GM12878 (cell line): ENCODE results near the gene SPPL2B. TPM values are rescaled to one million over a fixed set of nuclear protein-coding genes. Genes with fewer than 3 reads are reported as not detected.
A peak's percentile ranks its signal among the peaks of the same experiment; 100 is the strongest.

ENCODE experiments used
- ATF7 ChIP-seq: fragments of 450-650 bp; IDR thresholded peaks from 2 replicates; pipeline ENCODE4 v1.6.1; 2016; ENCODE audit warnings: low read depth, mild to moderate bottlenecking
- DPF2 ChIP-seq: fragments of 450-650 bp; IDR thresholded peaks from 2 replicates; pipeline ENCODE4 v1.6.1; 2017; ENCODE audit warnings: mild to moderate bottlenecking
- EP300 ChIP-seq, 2 experiments: fragments of 150-350 bp in 1 of 2; IDR thresholded peaks; 2 replicates each; pipeline ENCODE4 v1.6.1; 2011 to 2012; ENCODE audit warnings: low read depth in 2 of 2, low read length in 2 of 2, borderline replicate concordance in 1 of 2, improper control_type of control experiment in 1 of 2, inconsistent platforms in 1 of 2; ENCODE audit not compliant: control insufficient read depth in 1 of 2
- ETV6 ChIP-seq, 2 experiments: fragments of 450-650 bp in 1 of 2; IDR thresholded peaks in 1 of 2; conservative IDR thresholded peaks in 1 of 2; 2 replicates each; pipeline ENCODE4 v1.6.1; 2014; ENCODE audit warnings: antibody characterized with exemption in 1 of 2, borderline replicate concordance in 1 of 2, low read depth in 1 of 2, mild to moderate bottlenecking in 1 of 2, moderate library complexity in 1 of 2
- EZH2 ChIP-seq: IDR thresholded peaks from 2 replicates; pipeline ENCODE4 v1.6.1; 2012; ENCODE audit warnings: low read depth, mild to moderate bottlenecking, control low read depth, inconsistent platforms, low read length, borderline replicate concordance; ENCODE audit not compliant: control insufficient read depth
- GABPA ChIP-seq: IDR thresholded peaks from 2 replicates; pipeline ENCODE4 v1.6.1; 2014; ENCODE audit warnings: antibody characterized with exemption, low read depth, mild to moderate bottlenecking, inconsistent platforms
- IRF3 ChIP-seq: fragments of 450-650 bp; IDR thresholded peaks from 2 replicates; pipeline ENCODE4 v1.6.1; 2014; ENCODE audit warnings: mild to moderate bottlenecking
- IRF4 ChIP-seq: IDR thresholded peaks from 2 replicates; pipeline ENCODE4 v1.6.1; 2011; ENCODE audit warnings: low read depth, low read length
- MEF2B ChIP-seq: fragments of 450-650 bp; IDR thresholded peaks from 2 replicates; pipeline ENCODE4 v1.6.1; 2018; ENCODE audit warnings: mild to moderate bottlenecking, moderate library complexity; ENCODE audit not compliant: partially characterized antibody, poor library complexity, severe bottlenecking
- MYC ChIP-seq: IDR thresholded peaks from 2 replicates; pipeline ENCODE4 v1.6.1; 2011; ENCODE audit warnings: mild to moderate bottlenecking, low read length, moderate library complexity, inconsistent platforms; ENCODE audit not compliant: insufficient read depth, insufficient replicate concordance, insufficient read length, severe bottlenecking
- NR2C1 ChIP-seq: fragments of 450-650 bp; IDR thresholded peaks from 2 replicates; pipeline ENCODE4 v1.6.1; 2017; ENCODE audit warnings: antibody characterized with exemption, mild to moderate bottlenecking, moderate library complexity
- NR2C2 ChIP-seq: IDR thresholded peaks from 2 replicates; pipeline ENCODE4 v1.6.1; 2011; ENCODE audit warnings: borderline replicate concordance, low read depth; ENCODE audit not compliant: control insufficient read depth, insufficient read length
- PKNOX1 ChIP-seq: fragments of 450-650 bp; IDR thresholded peaks from 2 replicates; pipeline ENCODE4 v1.6.1; 2016; ENCODE audit warnings: mild to moderate bottlenecking
- POU2F2 ChIP-seq: IDR thresholded peaks from 3 replicates; pipeline ENCODE4 v1.6.1; 2011; ENCODE audit warnings: low read depth, mild to moderate bottlenecking, low read length, borderline replicate concordance
- RAD51 ChIP-seq: fragments of 450-650 bp; IDR thresholded peaks from 2 replicates; pipeline ENCODE4 v1.6.1; 2016; ENCODE audit warnings: moderate library complexity, mild to moderate bottlenecking, inconsistent platforms
- RELA ChIP-seq: fragments of 450-650 bp; IDR thresholded peaks from 2 replicates; pipeline ENCODE4 v1.8.0; 2014; ENCODE audit warnings: borderline replicate concordance; ENCODE audit not compliant: partially characterized antibody
- SIX5 ChIP-seq: IDR thresholded peaks from 2 replicates; pipeline ENCODE4 v1.6.1; 2011; ENCODE audit warnings: mild to moderate bottlenecking, low read depth, low read length, moderate library complexity; ENCODE audit not compliant: severe bottlenecking
- STAT1 ChIP-seq: fragments of 450-650 bp; conservative IDR thresholded peaks from 2 replicates; pipeline ENCODE4 v1.6.1; 2014; ENCODE audit warnings: antibody characterized with exemption, mild to moderate bottlenecking
- STAT3 ChIP-seq: IDR thresholded peaks from 2 replicates; pipeline ENCODE4 v1.6.1; 2011; ENCODE audit warnings: low read depth, low read length, improper control_type of control experiment
- TARDBP ChIP-seq: IDR thresholded peaks from 2 replicates; pipeline ENCODE4 v1.6.1; 2016; ENCODE audit warnings: borderline replicate concordance
- ZNF24 ChIP-seq: fragments of 450-650 bp; IDR thresholded peaks from 2 replicates; pipeline ENCODE4 v1.6.1; 2017; ENCODE audit warnings: antibody characterized with exemption, mild to moderate bottlenecking
- ZSCAN29 ChIP-seq: fragments of 450-650 bp; IDR thresholded peaks from 2 replicates; pipeline ENCODE4 v1.6.1; 2017; ENCODE audit warnings: mild to moderate bottlenecking, moderate library complexity
- polyA plus RNA-seq, 11 experiments: library from polyadenylated mRNA; depleted of rRNA in 4 of 11; unstranded in 6 of 11; stranded (reverse) in 5 of 11; fragments of >200 nt; fragmentation: Nextera tagmentation in 4 of 11; fragmentation: Illumina TruSeq in 1 of 11; extraction: Ambion mirVana in 4 of 11; extraction: Trizol in 1 of 11; gene quantifications; 1 replicate in 1 of 11; 2 replicates in 10 of 11; pipeline versions ENCODE4 v1.2.1 to v1.2.3, GENCODE V29; 2011 to 2016; ENCODE audit warnings: inconsistent platforms in 2 of 11, missing spikeins in 2 of 11, low read depth in 1 of 11
- total RNA-seq, 4 experiments: library from RNA; depleted of rRNA in 3 of 4; stranded (reverse); fragments of >200 nt in 3 of 4; fragmentation: Illumina TruSeq in 1 of 4; extraction: Trizol in 1 of 4; gene quantifications; 2 replicates each; pipeline versions ENCODE4 v1.2.1 to v1.2.3, GENCODE V29; 2013 to 2021
- TF ChIP-seq, protein P1 (sequence below): fragments of 450-650 bp; IDR thresholded peaks from 2 replicates; pipeline ENCODE4 v1.6.1; 2017; ENCODE audit warnings: mild to moderate bottlenecking, low read depth, inconsistent platforms; ENCODE audit not compliant: poor library complexity, severe bottlenecking
- TF ChIP-seq, protein P2 (sequence below): fragments of 450-650 bp; IDR thresholded peaks from 2 replicates; pipeline ENCODE4 v1.6.1; 2017; ENCODE audit warnings: low read depth, mild to moderate bottlenecking, moderate library complexity

The SPPL2B gene
- total and polyA plus RNA-seq, 10 of the 15 experiments (the other 5 are each of a cell fraction or from before 2014, with no cell fraction given): 0.29 to 56.5 (median 18.3) TPM

GRCh38 chr19:2289714-2290435 is 38.6 kb upstream of the SPPL2B start (continued):
- no peak; the same call in 1 of the 2 replicates for TF ChIP-seq GABPA
- peak; percentile 46 for TF ChIP-seq MEF2B
- TF ChIP-seq ZNF24: no peak
- no peak for TF ChIP-seq ZSCAN29
- TF ChIP-seq RELA: no peak
- peak; percentile 45; the same call in 1 of the 3 replicates for TF ChIP-seq POU2F2
- TF ChIP-seq DPF2: peak; percentile 72
- no peak for TF ChIP-seq SIX5
- no peak for TF ChIP-seq IRF4
- peak in 1 of 2 experiments; percentile 52; a peak in 1 of 4 replicates for TF ChIP-seq ETV6 (conservative IDR thresholded peaks at IDR 0.05 in 1 of 2, IDR thresholded peaks at IDR 0.05 in 1 of 2; ENCODE audit: borderline replicate concordance in 1 of 2, low read depth in 1 of 2)
- no peak for TF ChIP-seq STAT1
- peak; percentile 31; the same call in 1 of the 2 replicates for TF ChIP-seq ATF7
- TF ChIP-seq STAT3: no peak
- no peak for TF ChIP-seq EZH2
- no peak for TF ChIP-seq IRF3
- peak; percentile 65 for TF ChIP-seq MYC
- no peak for TF ChIP-seq NR2C2
- TF ChIP-seq NR2C1: no peak
- no peak for TF ChIP-seq RAD51
- TF ChIP-seq PKNOX1: no peak
- TF ChIP-seq, protein P1, sequence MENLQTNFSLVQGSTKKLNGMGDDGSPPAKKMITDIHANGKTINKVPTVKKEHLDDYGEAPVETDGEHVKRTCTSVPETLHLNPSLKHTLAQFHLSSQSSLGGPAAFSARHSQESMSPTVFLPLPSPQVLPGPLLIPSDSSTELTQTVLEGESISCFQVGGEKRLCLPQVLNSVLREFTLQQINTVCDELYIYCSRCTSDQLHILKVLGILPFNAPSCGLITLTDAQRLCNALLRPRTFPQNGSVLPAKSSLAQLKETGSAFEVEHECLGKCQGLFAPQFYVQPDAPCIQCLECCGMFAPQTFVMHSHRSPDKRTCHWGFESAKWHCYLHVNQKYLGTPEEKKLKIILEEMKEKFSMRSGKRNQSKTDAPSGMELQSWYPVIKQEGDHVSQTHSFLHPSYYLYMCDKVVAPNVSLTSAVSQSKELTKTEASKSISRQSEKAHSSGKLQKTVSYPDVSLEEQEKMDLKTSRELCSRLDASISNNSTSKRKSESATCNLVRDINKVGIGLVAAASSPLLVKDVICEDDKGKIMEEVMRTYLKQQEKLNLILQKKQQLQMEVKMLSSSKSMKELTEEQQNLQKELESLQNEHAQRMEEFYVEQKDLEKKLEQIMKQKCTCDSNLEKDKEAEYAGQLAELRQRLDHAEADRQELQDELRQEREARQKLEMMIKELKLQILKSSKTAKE: no peak
- TF ChIP-seq, protein P2, sequence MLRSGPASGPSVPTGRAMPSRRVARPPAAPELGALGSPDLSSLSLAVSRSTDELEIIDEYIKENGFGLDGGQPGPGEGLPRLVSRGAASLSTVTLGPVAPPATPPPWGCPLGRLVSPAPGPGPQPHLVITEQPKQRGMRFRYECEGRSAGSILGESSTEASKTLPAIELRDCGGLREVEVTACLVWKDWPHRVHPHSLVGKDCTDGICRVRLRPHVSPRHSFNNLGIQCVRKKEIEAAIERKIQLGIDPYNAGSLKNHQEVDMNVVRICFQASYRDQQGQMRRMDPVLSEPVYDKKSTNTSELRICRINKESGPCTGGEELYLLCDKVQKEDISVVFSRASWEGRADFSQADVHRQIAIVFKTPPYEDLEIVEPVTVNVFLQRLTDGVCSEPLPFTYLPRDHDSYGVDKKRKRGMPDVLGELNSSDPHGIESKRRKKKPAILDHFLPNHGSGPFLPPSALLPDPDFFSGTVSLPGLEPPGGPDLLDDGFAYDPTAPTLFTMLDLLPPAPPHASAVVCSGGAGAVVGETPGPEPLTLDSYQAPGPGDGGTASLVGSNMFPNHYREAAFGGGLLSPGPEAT: 0 out of 2 replicates have a peak, but pooled peaks have one; percentile 9
- TF ChIP-seq TARDBP: no peak; the same call in 1 of the 2 replicates
- peak; percentile 53 to 55; a peak in 2 of 4 replicates for TF ChIP-seq EP300 (IDR thresholded peaks at IDR 0.05; ENCODE audit: borderline replicate concordance in 1 of 2, control insufficient read depth in 1 of 2, low read depth in 2 of 2, low read length in 2 of 2)
